ENCODE measurements around the gene SRSF9. TPM values are rescaled to one million over a fixed set of nuclear protein-coding genes. Genes with fewer than 3 reads are reported as not detected.
A peak's percentile ranks its signal among the peaks of the same experiment; 100 is the strongest.
"Not testable (repeated sequence)": the region's sequence is repeated elsewhere in the genome, so short reads cannot be mapped to it uniquely, and the experiment has no call there.

SRSF9 gene, protein sequence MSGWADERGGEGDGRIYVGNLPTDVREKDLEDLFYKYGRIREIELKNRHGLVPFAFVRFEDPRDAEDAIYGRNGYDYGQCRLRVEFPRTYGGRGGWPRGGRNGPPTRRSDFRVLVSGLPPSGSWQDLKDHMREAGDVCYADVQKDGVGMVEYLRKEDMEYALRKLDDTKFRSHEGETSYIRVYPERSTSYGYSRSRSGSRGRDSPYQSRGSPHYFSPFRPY
- total RNA-seq, result 10 to 100 TPM; 41.0 to 83.5 TPM

GRCh38 chr12:120469450-120470149 is at the start of gene SRSF9:
SRSF9 (minus strand) TSS chr12:120469748; CDS start chr12:120469609, 139 bp downstream.
- peak within 1 kb of the TSS; percentile 98 for H3K4me3 ChIP-seq
- H3K36me3 ChIP-seq, result peaks cover 13% of the 10 kb centered on the region
- H3K27me3 ChIP-seq (replicated peaks; ENCODE audit: insufficient read depth), result no peaks in the 10 kb centered on the region
- peaks cover 12 to 41% of the 10 kb centered on the region in 2 donors for H3K4me1 ChIP-seq (ENCODE audit: control insufficient read depth in 1 of 2, low read depth in 2 of 2)
- DNase-seq (ENCODE audit: low spot score), result peak; percentile 82
- TF ChIP-seq, protein P1, sequence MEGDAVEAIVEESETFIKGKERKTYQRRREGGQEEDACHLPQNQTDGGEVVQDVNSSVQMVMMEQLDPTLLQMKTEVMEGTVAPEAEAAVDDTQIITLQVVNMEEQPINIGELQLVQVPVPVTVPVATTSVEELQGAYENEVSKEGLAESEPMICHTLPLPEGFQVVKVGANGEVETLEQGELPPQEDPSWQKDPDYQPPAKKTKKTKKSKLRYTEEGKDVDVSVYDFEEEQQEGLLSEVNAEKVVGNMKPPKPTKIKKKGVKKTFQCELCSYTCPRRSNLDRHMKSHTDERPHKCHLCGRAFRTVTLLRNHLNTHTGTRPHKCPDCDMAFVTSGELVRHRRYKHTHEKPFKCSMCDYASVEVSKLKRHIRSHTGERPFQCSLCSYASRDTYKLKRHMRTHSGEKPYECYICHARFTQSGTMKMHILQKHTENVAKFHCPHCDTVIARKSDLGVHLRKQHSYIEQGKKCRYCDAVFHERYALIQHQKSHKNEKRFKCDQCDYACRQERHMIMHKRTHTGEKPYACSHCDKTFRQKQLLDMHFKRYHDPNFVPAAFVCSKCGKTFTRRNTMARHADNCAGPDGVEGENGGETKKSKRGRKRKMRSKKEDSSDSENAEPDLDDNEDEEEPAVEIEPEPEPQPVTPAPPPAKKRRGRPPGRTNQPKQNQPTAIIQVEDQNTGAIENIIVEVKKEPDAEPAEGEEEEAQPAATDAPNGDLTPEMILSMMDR (IDR thresholded peaks at IDR 0.05), result peak; percentile 83
- peak within 1 kb of the TSS; percentile 79 to 87 for H3K27ac ChIP-seq
- ATAC-seq (ENCODE audit: insufficient number of reproducible peaks, low FRiP score, low read depth), result peak; percentile 93
- no peaks in the 10 kb centered on the region for H3K9me3 ChIP-seq

DNA sequence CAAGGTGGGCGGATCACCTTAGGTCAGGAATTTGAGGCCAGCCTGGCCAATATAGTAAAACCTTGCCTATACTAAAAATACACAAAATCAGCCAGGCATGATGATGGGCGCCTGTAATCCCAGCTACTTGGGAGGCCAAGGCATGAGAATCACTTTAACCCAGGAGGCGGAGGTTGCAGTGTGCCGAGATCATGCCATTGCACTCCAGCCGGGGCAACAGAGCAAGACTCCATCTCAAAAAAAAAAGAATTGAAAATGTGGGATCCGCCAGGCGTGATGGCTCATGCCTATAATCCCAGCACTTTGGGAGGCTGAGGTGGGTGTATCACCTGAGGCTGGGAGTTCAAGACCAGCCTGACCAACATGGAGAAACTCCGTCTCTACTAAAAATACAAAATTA is 49.8 kb upstream of the SRSF9 start:
- not testable (repeated sequence) for H3K27me3 ChIP-seq (replicated peaks; ENCODE audit: insufficient read depth)
- peaks cover 15% of the 10 kb centered on the region for H3K36me3 ChIP-seq

DNA sequence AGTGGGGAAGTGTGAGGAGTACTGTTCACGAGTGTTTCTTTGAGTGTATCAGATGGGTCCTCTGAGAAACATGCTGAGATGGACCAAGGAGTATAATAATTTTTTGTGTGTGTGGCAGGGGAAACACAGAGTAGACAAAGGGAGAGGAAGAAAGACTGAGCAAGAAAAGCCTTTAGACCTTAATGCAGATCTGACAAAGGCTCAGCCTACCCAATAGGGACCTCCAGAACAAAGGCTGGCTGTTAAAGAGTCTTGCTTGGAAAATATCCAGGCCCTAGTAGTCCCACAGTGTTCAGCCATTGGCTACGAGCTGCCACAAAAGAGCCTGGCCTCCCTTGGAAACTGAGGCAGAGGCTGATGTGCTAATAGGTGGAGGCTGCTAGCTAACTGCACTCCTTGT is 45.9 kb upstream of the SRSF9 start:
- Histone ChIP-seq H3K4me1 (ENCODE audit: control insufficient read depth in 1 of 2, low read depth in 2 of 2) (no peaks in the 10 kb centered on the region), H3K27ac (no peak overlapping the region), H3K4me3 (no peak overlapping the region), H3K9me3 (no peaks in the 10 kb centered on the region), H3K27me3 (replicated peaks; ENCODE audit: insufficient read depth) (no peaks in the 10 kb centered on the region), H3K36me3 (peaks cover 19% of the 10 kb centered on the region)
- TF ChIP-seq, protein P1 (IDR thresholded peaks at IDR 0.05), result no peak
- ATAC-seq (ENCODE audit: insufficient number of reproducible peaks, low FRiP score, low read depth) (no peak), DNase-seq (ENCODE audit: low spot score) (no peak)

More for the DNA sequence above, 49.8 kb upstream of the SRSF9 start:
- not testable (repeated sequence) for H3K27ac ChIP-seq; H3K4me1 ChIP-seq (ENCODE audit: control insufficient read depth in 1 of 2, low read depth in 2 of 2); DNase-seq (ENCODE audit: low spot score); H3K9me3 ChIP-seq; H3K4me3 ChIP-seq; ATAC-seq (ENCODE audit: insufficient number of reproducible peaks, low FRiP score, low read depth)

- ATAC-seq (ENCODE audit: insufficient number of reproducible peaks, low FRiP score, low read depth), result no peak
- H3K36me3 ChIP-seq, result peaks cover 19% of the 10 kb centered on the region
- TF ChIP-seq, protein P1 (IDR thresholded peaks at IDR 0.05), result no peak
- no peak overlapping the region for H3K27ac ChIP-seq
- no peak overlapping the region for H3K4me3 ChIP-seq
- no peak for DNase-seq (ENCODE audit: low spot score)
- H3K4me1 ChIP-seq (ENCODE audit: control insufficient read depth in 1 of 2, low read depth in 2 of 2), result no peaks in the 10 kb centered on the region
- H3K9me3 ChIP-seq, result no peaks in the 10 kb centered on the region
- H3K27me3 ChIP-seq (replicated peaks; ENCODE audit: insufficient read depth), result no peaks in the 10 kb centered on the region
Observed at GRCh38 chr12:120514002-120514401, 44.5 kb upstream of the SRSF9 start.

DNA sequence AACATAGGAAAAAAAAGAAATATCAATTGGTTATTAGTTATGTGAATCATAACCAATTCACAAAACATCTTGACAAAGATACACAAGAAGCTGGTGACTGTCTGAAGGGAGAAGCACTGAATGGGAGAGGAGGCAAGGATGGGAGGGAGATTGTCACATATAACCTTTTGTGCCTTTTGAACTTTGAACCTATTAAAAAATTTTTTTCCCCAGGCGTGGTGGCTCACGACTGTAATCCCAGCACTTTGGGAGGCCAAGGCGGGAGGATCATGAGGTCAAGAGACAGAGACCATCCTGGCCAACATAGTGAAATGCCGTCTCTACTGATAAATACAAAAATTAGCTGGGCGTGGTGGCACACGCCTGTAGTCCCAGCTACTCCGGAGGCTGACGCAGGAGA is 39.0 kb upstream of the SRSF9 start:
- DNase-seq (ENCODE audit: low spot score) (no peak), ATAC-seq (ENCODE audit: insufficient number of reproducible peaks, low FRiP score, low read depth) (no peak)
- no peak overlapping the region for H3K27ac ChIP-seq
- H3K9me3 ChIP-seq, result no peaks in the 10 kb centered on the region
- no peaks in the 10 kb centered on the region for H3K27me3 ChIP-seq (replicated peaks; ENCODE audit: insufficient read depth)
- peaks cover 24% of the 10 kb centered on the region for H3K36me3 ChIP-seq
- H3K4me1 ChIP-seq (ENCODE audit: control insufficient read depth in 1 of 2, low read depth in 2 of 2), result no peaks in the 10 kb centered on the region
- TF ChIP-seq, protein P1 (IDR thresholded peaks at IDR 0.05), result no peak
- H3K4me3 ChIP-seq, result no peak overlapping the region
